Fibroblast of skin of abdomen (primary cell): ENCODE results near the gene EFCAB9.
A peak's percentile ranks its signal among the peaks of the same experiment; 100 is the strongest.

Source experiments
- DNase-seq: peaks from one replicate; pipeline ENCODE4 v3.0.0-alpha.2; 2013

Gene EFCAB9

DNA sequence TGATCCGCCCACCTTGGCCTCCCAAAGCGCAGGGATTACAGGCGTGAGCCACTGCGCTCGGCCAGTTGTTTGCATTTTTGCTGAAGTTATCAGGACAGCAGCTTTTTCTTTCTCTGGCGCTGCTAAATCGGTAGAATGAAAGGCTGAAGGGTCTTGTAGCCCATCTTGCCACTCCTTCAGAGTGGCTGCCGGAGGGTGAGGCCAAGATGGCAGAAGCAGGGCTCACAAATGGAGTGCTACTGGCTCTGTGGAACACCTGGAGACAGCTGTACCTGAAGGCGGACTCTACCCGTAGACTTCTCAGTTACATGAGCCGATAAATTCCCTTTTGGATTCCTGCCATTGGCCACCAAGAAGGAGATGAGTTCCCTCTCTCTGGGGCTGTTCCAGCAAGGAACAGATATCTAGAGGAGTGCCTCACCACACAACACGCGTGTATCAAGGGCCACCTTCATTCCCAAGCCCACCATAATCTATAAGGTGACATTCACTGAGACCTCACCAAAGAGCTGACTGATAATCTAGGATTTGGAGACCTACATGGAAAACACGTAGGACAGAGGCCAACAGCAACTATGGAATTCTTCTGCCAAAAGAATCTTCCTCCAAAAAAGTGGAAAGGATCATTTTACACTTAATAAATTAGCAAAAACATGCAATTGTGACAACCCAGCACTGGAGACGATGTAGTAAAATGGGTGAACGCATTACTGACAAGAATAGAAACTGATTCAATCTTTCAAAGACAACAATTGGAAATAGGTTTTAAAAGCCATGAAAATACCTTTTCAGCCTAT, 27.7 kb upstream of the EFCAB9 start:
- DNase-seq = peak; percentile 50

DNA sequence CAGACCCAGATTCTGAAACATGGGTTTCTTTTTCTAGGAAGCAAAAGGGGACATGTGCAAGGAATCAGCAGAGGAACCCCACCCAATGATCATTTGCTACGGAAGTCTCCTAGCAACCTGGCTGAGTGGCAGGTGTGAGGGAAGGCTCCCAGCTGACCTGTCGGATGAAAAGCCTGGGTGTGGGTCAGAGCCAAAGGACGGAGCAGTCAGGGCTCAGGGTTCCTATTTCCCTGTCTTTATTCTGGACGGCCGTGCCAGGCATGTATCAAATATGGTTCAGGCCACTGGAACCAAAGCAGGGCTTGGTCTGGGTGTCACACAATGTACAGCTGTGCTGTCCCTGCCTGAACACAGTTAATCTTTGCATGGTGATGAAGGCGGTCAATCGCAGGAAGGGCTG, 26.1 kb upstream of the EFCAB9 start:
- no peak for DNase-seq

- no peak for DNase-seq
Observed at GRCh38 chr5:172168311-172168710, 25.7 kb upstream of the EFCAB9 start.

DNA sequence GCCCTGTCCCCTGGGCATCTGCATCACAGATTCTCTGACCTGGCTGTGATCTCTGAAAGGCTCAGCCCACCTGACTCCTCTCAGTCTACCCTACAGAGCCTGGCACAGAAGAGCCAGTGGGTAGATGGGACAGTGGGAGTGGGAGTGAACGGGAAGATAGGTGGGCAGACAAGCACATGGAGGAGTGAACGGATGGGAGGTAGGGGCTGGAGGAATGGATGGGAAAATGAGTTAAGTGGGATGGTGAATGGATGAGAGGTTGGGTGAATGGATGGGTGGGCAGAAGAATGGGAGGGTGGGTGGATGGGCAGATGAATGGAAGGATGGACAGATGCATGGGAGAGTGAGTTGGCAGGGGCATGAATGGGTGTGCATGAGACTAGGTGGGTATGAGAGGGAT, 24.8 kb upstream of the EFCAB9 start:
- no peak for DNase-seq

- no peak for DNase-seq
Observed at GRCh38 chr5:172170251-172170701, 23.7 kb upstream of the EFCAB9 start.

DNA sequence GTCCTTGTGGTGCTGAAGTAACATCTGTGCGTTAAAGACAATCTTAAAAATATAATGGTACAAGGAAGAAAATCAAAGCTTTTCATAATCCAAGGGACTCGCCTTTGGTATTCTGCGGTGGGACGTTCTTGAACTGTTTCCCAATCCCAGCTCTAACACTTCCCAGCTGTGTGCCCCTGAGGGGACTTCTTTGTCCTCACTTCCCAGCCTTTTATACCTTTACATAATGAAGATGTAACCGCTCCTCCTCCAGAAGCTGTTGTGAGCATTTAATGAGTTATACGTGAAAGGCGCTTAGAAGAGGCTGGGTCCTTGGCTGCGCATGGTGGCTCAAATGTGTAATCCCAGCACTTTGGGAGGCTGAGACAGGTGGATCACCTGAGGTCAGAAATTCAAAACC, 22.9 kb upstream of the EFCAB9 start:
- no peak for DNase-seq

DNA sequence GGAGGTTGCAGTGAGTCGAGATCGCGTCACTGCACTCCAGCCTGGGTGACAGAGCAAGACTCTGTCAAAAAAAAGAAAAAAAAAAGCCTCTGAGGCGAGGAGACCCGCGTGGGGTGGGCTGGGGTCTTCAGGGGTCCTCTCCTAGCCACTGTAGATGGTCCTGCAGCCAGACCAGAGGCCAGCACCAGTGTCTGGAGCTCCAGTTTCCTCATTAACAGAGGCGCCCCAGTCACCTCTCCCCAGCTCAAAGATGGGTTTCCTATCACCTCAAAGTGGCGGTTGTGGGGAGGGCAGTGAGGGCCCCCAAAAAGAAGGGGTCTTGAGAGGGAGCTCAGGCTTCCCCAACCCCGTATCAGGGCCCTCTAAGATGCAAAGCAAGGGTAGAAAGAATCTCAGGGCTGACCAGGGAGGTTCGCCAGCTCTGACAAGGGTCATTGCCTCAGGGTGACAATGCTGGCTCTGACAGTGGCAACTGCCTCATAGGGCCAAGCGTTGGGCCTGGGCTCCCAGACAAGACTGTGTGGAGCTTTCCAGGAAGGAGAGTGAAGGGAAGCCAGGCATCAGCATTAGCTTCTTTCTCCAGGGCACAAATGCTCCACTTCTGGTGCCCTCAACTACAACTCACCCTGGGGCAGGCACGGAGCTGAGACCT, 20.9 kb upstream of the EFCAB9 start:
- DNase-seq = no peak

- DNase-seq = peak; percentile 65
Observed at GRCh38 chr5:172173564-172174153, 20.3 kb upstream of the EFCAB9 start.

DNA sequence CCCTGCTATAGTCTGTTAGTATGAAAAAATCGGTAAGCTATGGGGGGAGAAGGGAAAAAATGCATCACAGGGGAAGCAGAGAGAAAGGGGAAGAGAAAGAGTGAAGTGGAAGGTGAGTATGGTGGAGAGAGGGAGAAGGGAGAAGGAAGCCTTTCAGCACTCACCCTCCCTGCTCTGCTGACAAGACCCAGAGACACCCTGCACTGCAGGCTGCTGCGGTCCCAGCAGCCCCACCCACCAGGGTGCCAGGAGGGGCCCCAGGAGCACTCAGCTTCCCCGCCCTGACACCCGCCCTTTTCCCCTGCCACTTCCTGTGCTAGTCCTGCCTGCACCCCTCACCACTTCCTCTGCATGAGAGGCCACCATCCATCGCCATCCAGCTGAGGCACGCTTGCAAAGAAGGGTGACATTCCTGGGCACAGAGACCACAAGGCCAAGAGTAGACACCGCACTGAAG, 18.7 kb upstream of the EFCAB9 start:
- no peak for DNase-seq

DNA sequence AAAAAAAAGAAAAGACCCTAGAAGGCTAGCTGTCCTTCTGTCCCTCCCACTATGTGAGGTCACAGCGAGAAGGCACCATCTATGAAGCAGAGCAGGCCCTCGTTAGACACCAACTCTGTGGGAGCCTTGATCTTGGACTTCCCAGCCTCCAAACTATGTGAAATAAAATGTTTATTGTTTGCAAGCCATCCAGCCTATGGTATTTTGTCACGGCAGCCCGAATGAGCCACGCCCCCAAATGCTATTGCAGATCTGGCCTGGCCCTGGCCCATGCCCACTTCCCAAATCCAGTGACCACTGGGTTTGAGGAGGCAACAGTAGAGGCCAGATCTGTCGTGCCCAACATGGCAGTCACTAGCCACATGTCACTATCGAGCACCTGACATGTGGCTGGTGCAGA, 16.8 kb upstream of the EFCAB9 start:
- no peak for DNase-seq

DNA sequence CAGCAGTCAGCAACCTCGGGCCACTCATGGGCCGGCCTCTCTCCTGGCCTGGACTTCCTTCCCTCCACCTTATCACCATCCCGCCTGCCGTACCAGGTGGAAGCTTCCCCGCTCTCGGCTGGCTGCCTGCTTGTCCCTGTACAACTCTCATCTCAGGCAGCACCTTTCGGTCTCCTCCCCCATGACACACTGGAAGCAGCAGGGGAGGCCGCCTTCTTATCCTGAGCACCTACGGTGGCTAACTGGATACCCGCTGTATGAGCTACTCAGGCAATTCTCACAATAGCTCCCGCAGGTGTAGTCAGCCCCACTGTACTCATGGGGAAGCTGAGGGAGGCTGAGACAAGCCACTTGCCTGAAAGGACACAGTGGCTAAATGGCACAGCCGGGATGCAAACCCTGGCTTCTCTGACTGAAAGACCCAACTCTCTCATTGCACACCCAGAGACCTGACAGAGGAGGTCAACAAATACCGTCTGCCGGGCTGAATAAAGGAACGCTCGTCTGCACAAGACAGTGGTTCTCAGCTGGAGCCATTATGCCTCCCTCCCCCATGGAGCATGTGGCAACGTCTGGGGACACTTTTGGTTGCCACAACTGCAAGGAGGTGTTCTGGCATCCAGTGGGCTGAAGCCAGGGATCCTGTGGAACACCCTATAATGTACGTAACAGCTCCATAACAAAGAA, 15.5 kb upstream of the EFCAB9 start:
- DNase-seq = no peak

DNA sequence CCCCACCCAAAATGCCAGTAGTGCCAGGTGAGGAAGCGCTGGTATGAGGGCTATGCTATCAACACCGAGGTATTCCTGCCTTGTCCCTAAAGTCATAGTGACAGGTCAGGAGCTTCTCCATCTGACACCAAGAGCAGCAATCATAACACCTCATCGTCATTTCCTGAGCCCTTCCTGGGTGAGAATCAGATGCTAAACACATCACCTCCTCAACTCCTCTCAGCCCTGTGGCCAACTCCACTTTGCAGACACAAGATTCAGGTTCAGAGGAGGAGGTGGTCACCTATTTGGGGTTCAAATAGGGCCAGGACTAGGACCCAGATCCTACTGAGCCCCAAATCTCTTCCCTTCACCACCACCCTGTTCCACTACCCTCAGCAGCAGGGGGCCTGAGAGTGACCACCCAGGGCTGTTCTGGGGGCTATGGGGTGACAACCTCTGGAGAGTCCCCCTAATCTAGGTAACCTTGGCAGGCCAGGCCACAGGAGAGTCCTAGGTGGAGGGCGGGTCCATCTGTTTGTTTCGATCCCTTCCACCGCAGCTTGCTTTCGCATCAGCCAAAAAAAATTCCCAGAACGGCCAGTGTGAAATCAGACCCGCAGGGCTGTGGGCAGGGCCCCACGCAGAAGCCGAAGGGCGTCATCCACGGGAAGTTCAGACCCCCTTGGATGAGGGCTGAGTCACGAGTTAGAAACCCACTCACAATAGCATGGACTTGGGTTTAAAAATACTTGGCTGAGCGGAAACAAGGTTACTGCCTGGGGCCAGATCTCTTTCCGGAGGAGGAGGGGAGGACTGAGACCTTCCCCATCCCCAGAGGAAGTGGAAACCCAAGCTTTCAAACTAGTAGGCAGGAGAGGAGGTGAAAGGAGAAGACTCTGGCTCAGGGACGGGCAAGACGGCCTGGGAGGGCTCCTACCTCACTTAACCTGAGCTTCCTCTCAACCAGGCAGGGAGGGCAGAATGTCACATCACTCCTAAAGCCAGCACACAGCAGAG, 14.7 kb upstream of the EFCAB9 start:
- no peak for DNase-seq

GRCh38 chr5:172180936-172181335, 13.0 kb upstream of the EFCAB9 start:
- no peak for DNase-seq

DNA sequence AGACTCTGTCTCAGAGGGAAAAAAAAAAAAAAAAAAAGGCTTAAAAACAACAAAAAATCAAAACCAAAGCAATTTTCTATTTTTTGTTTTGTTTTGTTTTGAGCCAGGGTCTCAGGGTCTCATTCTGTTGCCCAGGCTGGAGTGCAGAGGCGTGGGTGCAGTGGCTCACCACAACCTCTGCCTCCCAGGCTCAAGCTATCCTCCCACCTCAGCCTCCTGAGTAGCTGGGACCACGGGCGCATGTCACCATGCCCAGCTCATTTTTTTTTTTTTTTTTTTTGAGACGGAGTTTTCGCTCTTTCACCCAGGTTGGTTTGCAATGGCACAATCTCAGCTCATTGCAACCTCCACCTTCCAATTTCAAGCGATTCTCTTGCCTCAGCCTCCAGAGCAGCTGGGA, 11.7 kb upstream of the EFCAB9 start:
- DNase-seq = no peak

GRCh38 chr5:172183881-172184280, 10.1 kb upstream of the EFCAB9 start:
- DNase-seq = no peak

- no peak for DNase-seq
Observed at GRCh38 chr5:172185096-172185461, 8.9 kb upstream of the EFCAB9 start.

DNA sequence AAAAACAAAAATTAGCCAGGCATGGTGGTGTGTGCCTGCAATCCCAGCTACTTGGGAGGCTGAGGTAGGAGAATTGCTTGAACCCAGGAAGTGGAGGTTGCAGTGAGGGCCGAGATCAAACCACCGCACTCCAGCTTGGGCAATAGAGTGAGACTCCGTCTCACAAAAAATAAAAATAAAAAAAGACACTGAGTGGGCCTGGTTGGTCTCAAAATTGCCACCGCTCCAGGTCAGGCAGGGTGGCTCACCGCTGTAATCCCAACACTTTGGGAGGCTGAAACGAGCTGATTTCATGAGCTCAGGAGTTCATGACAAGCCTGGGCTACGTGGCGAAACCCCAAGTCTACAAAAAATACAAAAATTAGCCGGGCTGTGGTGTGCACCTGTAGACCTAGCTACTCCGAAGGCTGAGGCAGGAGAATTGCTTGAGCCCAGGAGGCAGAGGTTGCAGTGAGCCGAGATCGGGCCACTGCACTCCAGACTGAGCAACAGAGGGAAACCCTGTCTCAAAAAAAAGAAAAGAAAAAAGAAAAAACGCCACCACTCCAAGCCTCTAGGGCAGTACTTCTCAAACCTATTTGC, 7.8 kb upstream of the EFCAB9 start:
- DNase-seq = no peak

DNA sequence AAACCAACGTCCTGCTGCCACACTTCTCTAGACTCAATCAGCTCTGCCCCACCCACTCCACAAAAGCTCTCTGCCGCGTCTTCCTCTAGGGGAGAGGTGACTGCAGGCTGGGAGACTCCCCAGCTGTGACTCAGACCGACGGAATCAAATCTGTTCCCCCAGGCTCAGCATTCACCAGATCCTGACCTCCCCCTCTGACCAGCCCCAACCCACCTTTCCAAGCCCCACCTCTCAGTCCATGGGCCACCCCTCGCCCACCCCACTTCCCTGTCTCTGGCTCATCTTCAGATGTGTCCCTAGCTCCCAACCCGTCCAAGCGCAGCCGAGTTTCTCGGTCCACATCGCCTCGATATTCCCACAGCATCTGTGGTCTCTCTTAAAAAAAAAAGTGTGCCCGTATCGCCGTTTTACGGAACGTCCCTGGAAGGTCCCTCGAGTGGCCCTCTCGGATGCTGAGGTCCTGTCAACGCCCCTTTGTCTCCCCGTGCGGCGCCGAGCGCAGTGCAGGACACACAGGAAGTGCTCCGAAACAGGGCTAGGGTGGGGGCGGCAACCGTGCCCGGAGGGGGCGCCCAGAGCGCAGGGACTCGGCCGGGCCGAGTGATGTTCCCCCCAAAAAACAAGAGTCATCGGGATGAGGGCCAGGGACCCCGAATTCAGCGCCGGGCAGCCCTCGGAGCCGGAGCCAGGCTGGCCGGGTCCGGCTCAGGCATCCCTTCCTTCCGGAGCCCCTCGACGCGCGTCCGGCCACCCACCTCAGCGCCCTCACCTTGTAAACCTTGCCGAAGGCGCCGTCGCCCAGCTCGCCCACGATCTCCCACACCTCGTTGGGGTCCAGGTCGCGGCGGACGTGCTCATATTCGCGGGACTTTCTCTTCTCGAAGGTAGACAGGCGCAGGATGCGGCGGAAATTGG, 6.6 kb upstream of the EFCAB9 start:
- DNase-seq = peak; percentile 71

GRCh38 chr5:172188033-172188892, 5.7 kb upstream of the EFCAB9 start, which contains the start of gene STK10:
TSS of gene STK10 (minus strand) at chr5:172188224. CDS start at chr5:172188042, 182 bp downstream.
- peak; percentile 92 for DNase-seq
